ENCODE data around the gene FAM171A2.

GRCh38 chr17:44352828-44353671, 10.6 kb downstream of the FAM171A2 start:
- no peak for TF ChIP-seq GABPA (IDR thresholded peaks at IDR 0.05; ENCODE audit: low read depth)
- no peak for TF ChIP-seq POLR2AphosphoS5 (IDR thresholded peaks at IDR 0.05; ENCODE audit: low read depth)
- TF ChIP-seq, protein P1, sequence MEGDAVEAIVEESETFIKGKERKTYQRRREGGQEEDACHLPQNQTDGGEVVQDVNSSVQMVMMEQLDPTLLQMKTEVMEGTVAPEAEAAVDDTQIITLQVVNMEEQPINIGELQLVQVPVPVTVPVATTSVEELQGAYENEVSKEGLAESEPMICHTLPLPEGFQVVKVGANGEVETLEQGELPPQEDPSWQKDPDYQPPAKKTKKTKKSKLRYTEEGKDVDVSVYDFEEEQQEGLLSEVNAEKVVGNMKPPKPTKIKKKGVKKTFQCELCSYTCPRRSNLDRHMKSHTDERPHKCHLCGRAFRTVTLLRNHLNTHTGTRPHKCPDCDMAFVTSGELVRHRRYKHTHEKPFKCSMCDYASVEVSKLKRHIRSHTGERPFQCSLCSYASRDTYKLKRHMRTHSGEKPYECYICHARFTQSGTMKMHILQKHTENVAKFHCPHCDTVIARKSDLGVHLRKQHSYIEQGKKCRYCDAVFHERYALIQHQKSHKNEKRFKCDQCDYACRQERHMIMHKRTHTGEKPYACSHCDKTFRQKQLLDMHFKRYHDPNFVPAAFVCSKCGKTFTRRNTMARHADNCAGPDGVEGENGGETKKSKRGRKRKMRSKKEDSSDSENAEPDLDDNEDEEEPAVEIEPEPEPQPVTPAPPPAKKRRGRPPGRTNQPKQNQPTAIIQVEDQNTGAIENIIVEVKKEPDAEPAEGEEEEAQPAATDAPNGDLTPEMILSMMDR (IDR thresholded peaks at IDR 0.05; ENCODE audit: insufficient read depth, low read length), result no peak
- TF ChIP-seq SPI1 (IDR thresholded peaks at IDR 0.05; ENCODE audit: borderline replicate concordance, low read depth), result no peak
- TF ChIP-seq, protein P2, sequence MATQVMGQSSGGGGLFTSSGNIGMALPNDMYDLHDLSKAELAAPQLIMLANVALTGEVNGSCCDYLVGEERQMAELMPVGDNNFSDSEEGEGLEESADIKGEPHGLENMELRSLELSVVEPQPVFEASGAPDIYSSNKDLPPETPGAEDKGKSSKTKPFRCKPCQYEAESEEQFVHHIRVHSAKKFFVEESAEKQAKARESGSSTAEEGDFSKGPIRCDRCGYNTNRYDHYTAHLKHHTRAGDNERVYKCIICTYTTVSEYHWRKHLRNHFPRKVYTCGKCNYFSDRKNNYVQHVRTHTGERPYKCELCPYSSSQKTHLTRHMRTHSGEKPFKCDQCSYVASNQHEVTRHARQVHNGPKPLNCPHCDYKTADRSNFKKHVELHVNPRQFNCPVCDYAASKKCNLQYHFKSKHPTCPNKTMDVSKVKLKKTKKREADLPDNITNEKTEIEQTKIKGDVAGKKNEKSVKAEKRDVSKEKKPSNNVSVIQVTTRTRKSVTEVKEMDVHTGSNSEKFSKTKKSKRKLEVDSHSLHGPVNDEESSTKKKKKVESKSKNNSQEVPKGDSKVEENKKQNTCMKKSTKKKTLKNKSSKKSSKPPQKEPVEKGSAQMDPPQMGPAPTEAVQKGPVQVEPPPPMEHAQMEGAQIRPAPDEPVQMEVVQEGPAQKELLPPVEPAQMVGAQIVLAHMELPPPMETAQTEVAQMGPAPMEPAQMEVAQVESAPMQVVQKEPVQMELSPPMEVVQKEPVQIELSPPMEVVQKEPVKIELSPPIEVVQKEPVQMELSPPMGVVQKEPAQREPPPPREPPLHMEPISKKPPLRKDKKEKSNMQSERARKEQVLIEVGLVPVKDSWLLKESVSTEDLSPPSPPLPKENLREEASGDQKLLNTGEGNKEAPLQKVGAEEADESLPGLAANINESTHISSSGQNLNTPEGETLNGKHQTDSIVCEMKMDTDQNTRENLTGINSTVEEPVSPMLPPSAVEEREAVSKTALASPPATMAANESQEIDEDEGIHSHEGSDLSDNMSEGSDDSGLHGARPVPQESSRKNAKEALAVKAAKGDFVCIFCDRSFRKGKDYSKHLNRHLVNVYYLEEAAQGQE (IDR thresholded peaks at IDR 0.05; ENCODE audit: insufficient replicate concordance, low read depth), result no peak
